NCI-H748 treated with DMSO at 0.1 percent for 48 hours (cell line): ENCODE results near the gene ZFAND3.

ENCODE experiments used
- DNase-seq: peaks from one replicate; lab custom pipeline; 2025; lab: John Stamatoyannopoulos, UW

ZFAND3 gene

GRCh38 chr6:37827603-37828265, 8.2 kb downstream of the ZFAND3 start:
- no peak for DNase-seq

DNA sequence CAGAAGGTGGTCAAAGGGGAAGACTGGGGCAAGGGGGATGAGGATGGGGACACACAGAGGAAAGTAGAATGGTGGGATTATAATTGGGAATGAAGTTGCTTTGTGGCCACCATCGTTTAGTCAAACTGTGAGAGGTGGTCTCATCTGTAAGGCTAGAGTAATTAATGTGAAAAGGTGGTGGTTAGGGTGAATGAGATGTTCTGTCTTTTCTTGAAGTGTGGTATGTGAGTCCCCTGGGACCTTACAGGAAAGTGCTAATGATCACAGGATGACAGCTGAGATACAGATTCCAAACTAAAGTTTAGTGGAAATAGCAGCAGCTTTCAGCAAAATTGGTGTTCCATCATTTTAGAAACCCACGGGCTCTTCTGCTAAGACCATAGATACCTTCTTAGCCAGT, 10.7 kb downstream of the ZFAND3 start:
- DNase-seq, result no peak

DNA sequence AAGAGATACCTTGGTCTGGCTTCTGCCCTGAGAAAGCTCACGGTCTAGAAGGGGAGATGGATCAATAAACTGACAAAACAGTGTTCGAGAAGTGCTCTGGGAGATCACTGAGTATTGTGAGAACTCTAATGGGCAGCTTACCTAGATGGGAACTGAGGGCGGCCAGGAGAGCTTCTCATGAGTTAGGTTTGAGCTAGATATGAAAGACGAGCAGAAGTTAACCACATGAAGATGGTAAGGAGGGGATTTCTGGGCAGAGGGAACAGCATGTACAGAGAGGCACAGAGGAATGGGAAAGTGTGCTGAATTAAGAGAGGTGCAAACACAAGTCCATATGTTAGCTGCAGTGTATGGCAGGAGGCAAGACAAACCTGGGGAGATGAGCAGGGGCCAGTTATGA, 11.9 kb downstream of the ZFAND3 start:
- DNase-seq, result no peak

DNA sequence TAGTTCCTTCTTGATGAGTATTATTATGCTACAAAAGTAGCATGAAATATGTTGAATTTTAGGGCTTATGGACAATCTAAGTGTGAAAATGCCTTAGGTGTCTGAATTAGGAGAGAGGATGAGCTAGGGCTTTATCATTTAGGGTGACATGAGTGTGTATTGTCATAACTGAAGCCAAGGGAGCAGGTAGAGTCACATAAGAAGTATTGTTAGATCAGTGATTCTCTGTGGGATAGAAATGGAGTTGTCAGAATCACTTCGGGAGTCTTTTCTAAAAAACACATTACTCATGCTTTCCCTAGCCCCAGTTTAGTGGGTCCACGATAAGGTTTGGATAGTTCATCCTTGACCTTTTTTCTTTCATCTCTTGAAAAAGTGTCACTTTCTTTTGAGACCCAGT, 16.4 kb downstream of the ZFAND3 start:
- DNase-seq, result no peak

DNA sequence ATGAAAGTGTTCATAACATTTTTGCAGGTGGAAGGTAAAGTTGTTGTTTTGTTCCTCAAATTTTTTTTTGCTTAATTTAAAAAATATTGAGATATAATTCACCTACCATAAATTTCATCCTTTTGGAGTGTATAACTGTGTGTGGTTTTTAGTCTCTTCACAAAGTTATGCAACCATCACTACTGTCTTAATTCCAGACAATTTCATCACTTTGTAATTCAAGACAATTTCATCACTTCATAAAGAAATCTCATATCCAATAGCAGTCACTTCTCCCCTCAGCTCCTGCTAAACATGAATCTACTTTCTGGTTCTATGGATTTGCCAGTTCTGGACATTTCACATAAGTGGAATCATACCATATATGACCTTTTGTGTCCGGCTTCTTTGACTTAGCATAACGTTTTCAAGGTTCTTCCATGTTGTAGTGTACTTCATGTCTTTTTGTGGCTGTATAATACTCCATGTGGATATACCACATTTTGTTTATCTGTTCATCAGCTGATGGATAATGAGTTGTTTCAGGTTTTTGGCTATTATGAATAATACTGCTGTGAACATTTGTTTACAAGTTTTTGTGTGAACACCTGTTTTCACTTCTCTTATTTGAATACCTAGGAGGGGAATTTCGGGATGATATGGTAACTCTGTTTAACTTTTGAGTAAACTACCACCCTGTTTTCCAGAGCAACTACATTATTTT, 18.8 kb downstream of the ZFAND3 start:
- no peak for DNase-seq

- DNase-seq, result no peak
These were observed 20.8 kb downstream of the ZFAND3 start for GRCh38 chr6:37840143-37840939.

DNA sequence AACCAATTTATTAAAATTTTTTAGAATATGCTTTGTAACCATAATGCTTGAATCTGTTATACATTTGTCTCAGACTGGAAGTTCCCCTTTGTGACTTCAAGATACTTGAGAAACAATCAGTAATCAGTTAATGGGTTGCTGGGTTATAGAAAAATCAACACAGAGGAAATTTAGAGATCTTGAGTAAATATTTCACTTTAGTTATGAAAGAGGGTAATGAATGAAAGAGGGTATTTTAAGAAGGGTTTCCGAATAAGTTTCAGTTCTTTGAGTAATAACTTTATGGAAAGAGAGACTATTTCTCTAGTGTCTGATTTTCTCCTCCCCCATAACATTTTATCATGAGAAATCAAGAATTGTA, 21.4 kb downstream of the ZFAND3 start:
- DNase-seq, result no peak

DNA sequence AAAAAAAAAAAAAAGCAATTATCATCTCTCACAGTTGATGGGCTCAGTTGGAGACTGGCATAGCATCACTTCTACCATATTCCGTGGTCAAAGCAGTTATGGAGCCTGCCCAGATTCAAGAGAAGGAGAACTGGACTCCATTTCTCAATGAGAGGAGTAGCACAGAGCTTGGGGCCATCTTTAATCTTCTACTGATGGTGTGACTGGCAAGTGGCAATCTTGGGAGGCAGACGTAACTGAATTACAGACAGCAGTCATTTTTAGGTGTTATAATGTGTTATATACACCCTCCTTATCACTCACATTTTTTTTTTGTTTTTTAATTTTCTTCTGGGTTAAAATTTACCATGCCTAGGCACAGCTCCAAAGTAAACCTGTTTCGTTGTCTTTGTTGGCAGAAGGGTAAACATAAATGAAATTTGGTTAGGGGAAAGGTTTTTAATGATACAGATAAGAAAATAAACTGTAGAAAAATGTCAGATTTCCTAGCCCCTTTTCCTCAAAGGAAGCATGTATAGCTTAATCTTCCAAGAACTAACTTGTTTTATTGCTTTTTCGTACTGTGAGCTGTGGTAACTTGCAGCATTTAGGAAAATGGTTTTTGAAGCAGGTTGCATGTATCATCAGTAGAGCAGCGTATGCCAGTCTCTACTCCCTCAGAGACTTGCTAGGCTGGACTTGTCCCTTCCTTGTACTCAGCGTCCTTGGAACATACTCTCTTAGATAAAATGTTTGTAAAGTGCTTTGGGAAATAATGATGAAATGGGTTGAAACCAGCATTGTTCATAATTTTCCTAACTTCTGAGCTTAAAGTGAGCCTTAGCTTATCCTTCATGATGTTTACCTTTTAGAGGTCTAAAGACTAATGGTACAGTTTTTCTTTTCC, 25.7 kb downstream of the ZFAND3 start:
- no peak for DNase-seq

GRCh38 chr6:37845930-37846329, 26.4 kb downstream of the ZFAND3 start:
- DNase-seq, result no peak

GRCh38 chr6:37847704-37848103, 28.2 kb downstream of the ZFAND3 start:
- DNase-seq, result no peak

GRCh38 chr6:37848371-37848770, 28.8 kb downstream of the ZFAND3 start:
- no peak for DNase-seq

- no peak for DNase-seq
These were observed 30.7 kb downstream of the ZFAND3 start for GRCh38 chr6:37850260-37850659.

GRCh38 chr6:37850728-37851285, 31.3 kb downstream of the ZFAND3 start:
- DNase-seq, result no peak

DNA sequence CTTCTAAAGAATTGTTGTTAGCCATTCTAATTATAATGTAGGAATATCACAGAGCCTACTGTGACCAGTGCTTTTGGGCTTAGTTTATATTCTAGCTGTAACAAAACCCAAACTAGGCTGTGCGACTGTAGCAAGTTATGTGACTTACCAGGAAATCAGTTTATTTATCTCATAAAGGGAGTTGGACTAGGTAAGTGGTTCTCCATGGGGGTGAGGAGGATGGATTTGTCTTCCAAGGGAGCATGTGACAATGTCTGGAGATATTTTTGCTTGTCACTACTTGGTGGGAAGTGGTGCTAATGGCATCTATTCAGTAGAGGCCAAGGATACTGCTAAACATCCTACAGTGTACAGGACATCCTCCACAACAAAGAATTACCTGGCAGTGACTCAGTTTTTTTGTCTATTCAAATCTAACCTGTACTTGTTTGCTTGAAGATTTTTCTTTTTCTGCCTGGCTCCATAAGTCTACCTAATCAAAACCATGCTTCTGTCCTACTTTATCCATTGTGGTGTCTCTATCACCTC, 32.5 kb downstream of the ZFAND3 start:
- DNase-seq, result no peak

DNA sequence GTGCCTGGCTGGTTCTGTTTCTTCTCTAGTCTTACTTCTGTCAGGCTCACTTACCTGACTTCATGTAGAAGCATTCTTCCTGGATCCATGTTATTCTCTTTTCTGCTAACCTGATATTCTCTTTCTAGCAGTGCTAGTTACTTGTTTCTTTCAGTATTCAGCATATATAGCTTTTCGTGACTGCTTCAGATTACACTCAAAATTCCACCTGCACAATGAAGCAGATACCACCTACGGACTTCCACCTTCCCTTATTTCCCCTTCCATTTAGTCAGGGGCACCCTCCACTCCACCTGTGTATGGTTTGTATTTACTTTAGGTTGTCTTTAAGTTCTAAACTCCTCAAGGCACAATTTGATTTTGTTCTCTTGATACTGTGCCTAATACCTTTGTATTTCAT, 36.8 kb downstream of the ZFAND3 start:
- DNase-seq, result no peak

- DNase-seq, result no peak
These were observed 38.8 kb downstream of the ZFAND3 start for GRCh38 chr6:37858363-37858762.

DNA sequence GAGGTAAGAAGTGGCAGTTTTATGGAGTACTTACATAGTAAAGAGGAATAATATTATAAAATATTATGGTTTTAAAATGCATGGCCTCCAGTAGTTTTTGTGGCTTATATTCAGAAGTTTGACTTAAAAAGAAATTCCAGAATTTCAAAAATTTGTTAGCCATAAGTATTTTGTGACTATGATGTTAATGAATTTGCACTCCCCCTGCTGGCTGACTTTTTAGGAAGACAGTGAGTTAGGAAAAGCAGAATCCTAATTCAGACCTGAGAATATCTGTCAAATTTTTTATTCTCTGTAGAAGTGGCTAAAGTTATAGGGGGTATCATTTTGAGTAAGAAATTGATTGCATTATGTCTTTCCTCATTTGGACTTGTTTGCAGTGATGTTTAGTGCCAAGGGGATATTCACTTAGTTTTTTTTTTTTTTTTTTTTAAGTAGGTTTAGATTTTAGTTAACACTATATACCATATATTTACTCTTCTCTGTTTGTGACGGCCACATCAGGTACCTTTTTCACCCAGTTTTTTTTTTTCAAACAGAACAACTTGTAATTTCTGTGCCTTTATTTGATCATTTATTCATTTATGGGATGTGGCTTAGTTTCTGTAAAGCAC, 40.8 kb downstream of the ZFAND3 start:
- no peak for DNase-seq

DNA sequence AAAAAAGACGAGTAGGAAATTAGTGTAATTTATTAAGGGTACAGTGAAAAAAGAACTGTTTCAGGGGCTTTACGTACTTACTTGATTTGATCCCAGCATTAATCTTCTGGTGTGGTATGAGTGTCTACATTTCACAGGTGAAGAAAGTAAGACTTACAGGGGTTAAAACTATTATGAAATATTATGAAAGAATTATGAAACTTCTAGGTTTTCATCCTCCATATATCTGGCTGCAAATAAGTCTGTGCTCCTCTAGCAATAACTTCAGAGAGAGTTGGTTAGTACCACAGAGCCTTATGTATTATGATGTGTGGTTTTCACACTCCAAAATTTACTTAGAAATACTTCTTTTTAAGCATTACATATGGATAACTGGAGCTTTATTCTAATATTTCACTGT, 41.9 kb downstream of the ZFAND3 start:
- no peak for DNase-seq

- DNase-seq, result no peak
These were observed 42.9 kb downstream of the ZFAND3 start for GRCh38 chr6:37862430-37862829.

GRCh38 chr6:37862992-37863391, 43.5 kb downstream of the ZFAND3 start:
- DNase-seq, result no peak

- DNase-seq, result no peak
These were observed 44.7 kb downstream of the ZFAND3 start for GRCh38 chr6:37864250-37864649.
